OCI-LY3 (cell line): Measurements from ENCODE around the gene HOMEZ.

ENCODE experiments used
- H2AFZ ChIP-seq: fragments of 200-600, 300-600 bp; shearing (Covaris generic); 2 replicates; pipeline ENCODE4 v1.6.0; 2014; ENCODE audit warnings: antibody characterized with exemption, low read depth, low read length
- H3K27ac ChIP-seq: fragments of 200-600, 300-600 bp; sonication (generic); 2 replicates; pipeline ENCODE4 v1.5.1; 2014; ENCODE audit warnings: mild to moderate bottlenecking, low read length, moderate library complexity, mixed read lengths
- H3K27me3 ChIP-seq: fragments of 200-600, 300-600 bp; sonication (generic); 2 replicates; pipeline ENCODE4 v1.6.1; 2014; ENCODE audit warnings: low read depth, low read length, mixed read lengths
- H3K36me3 ChIP-seq: fragments of 200-600, 300-600 bp; sonication (generic); replicated peaks from 2 replicates; pipeline ENCODE3; 2014; ENCODE audit warnings: low read depth, low read length, mixed read lengths
- H3K4me1 ChIP-seq: fragments of 300-600, 200-600 bp; sonication (generic); 2 replicates; pipeline ENCODE4 v1.6.1; 2014; ENCODE audit warnings: low read length, mixed read lengths
- H3K4me2 ChIP-seq: fragments of 200-600, 300-600 bp; sonication (generic); 2 replicates; pipeline ENCODE4 v1.6.1; 2014; ENCODE audit warnings: low read length, mixed read lengths
- H3K4me3 ChIP-seq: fragments of 300-600, 200-600 bp; sonication (generic); 2 replicates; pipeline ENCODE4 v1.5.1; 2014; ENCODE audit warnings: antibody characterized with exemption, mild to moderate bottlenecking, low read length, moderate library complexity
- H3K79me2 ChIP-seq: fragments of 300-600, 200-600 bp; shearing (Covaris generic); 2 replicates; pipeline ENCODE4 v1.6.1; 2014; ENCODE audit warnings: mild to moderate bottlenecking, low read length, mixed read lengths
- H3K9ac ChIP-seq: fragments of 300-600, 200-600 bp; shearing (Covaris generic); 2 replicates; pipeline ENCODE4 v1.6.0; 2014; ENCODE audit warnings: mild to moderate bottlenecking, low read length, moderate library complexity
- H3K9me3 ChIP-seq: fragments of 200-600, 300-600 bp; shearing (Covaris generic); 2 replicates; pipeline ENCODE4 v1.6.1; 2014; ENCODE audit warnings: low read length, mixed read lengths; ENCODE audit not compliant: insufficient read depth
- H4K20me1 ChIP-seq: fragments of 200-600, 300-600 bp; sonication (generic); 2 replicates; pipeline ENCODE4 v1.6.1; 2016; ENCODE audit warnings: low read length, mixed read lengths; ENCODE audit not compliant: insufficient read depth
- CTCF ChIP-seq: fragments of 200-600, 300-600 bp; sonication (generic); IDR thresholded peaks from 2 replicates; pipeline ENCODE4 v1.5.1; 2014; ENCODE audit warnings: antibody characterized with exemption, low read length, low read depth
- EZH2phosphoT487 ChIP-seq: fragments of 200-600 bp; shearing (Covaris generic); IDR thresholded peaks from 2 replicates; pipeline ENCODE4 v1.6.1; 2018; ENCODE audit warnings: antibody characterized with exemption, mixed run types, low read depth

The HOMEZ gene

DNA sequence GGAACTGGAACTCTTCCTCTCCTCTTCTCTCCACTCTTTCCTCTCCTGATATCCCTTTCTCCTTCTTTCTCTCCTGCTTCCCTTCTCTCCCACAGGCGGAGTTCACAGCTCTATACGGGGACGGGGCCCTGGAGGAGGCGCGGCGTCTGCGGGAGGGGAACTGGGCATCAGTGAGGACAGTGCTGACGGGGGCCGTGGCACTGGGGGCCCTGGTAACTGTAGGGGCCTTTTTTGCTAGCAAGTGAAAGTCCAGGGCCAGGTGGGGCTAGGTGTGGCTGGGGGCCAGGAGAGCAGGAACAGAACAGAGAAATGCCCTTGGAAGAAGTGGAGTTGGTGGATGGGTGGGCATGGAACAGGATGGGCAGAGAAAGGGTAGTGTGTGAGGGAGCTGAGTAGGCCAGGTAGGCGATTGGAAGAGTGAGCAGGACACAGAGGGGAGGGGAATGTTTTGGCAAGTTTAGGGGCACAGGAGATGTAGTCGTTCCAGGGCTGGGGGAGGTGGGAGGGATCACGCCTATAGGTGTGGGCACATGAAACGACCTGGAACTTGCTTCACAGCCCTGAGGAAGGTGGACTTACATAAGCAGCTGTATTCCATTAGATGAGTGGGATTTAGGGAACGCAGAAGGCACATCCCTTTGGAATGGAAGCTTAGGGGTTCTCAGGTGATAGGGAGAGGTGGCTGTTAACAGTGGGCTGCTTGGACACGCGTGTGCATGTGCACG is 23.0 kb upstream of the HOMEZ start:
- Histone ChIP-seq H3K36me3 (peaks cover 5% of the 10 kb centered on the region), H3K27me3 (no peaks in the 10 kb centered on the region), H3K4me2 (no peak overlapping the region), H3K79me2 (peaks cover 10% of the 10 kb centered on the region), H2AFZ (no peak overlapping the region), H3K9ac (no peak overlapping the region), H3K27ac (no peak overlapping the region), H3K4me3 (no peak overlapping the region), H3K9me3 (no peaks in the 10 kb centered on the region), H4K20me1 (no peaks in the 10 kb centered on the region), H3K4me1 (peaks cover 13% of the 10 kb centered on the region)
- TF ChIP-seq CTCF = no peak
- TF ChIP-seq EZH2phosphoT487 = no peak

GRCh38 chr14:23307687-23308644 is 22.0 kb upstream of the HOMEZ start:
- Histone ChIP-seq H3K79me2 (peaks cover 10% of the 10 kb centered on the region), H3K4me3 (peak overlapping the region; percentile 96), H3K4me2 (peak overlapping the region; percentile 94), H3K27me3 (no peaks in the 10 kb centered on the region), H2AFZ (no peak overlapping the region), H3K9ac (no peak overlapping the region), H3K36me3 (peaks cover 5% of the 10 kb centered on the region), H3K9me3 (no peaks in the 10 kb centered on the region), H3K4me1 (peaks cover 16% of the 10 kb centered on the region), H4K20me1 (no peaks in the 10 kb centered on the region), H3K27ac (no peak overlapping the region)
- no peak for TF ChIP-seq CTCF

- Histone ChIP-seq H3K79me2 (peaks cover 10% of the 10 kb centered on the region), H3K4me2 (peak overlapping the region; percentile 94), H3K4me3 (peak overlapping the region; percentile 96), H3K9me3 (no peaks in the 10 kb centered on the region), H4K20me1 (no peaks in the 10 kb centered on the region), H3K27ac (no peak overlapping the region), H2AFZ (no peak overlapping the region), H3K9ac (peak overlapping the region; percentile 89), H3K4me1 (peaks cover 16% of the 10 kb centered on the region), H3K27me3 (no peaks in the 10 kb centered on the region), H3K36me3 (peaks cover 5% of the 10 kb centered on the region)
- TF ChIP-seq CTCF (no peak), EZH2phosphoT487 (no peak)
These were observed 21.2 kb upstream of the HOMEZ start for GRCh38 chr14:23307146-23307530.
